ENCODE data around the gene GPR17. TPM values are rescaled to one million over a fixed set of nuclear protein-coding genes. Genes with fewer than 3 reads are reported as not detected.

The GPR17 gene
- total RNA-seq, 4 donors from 2014 or later: not detected

DNA sequence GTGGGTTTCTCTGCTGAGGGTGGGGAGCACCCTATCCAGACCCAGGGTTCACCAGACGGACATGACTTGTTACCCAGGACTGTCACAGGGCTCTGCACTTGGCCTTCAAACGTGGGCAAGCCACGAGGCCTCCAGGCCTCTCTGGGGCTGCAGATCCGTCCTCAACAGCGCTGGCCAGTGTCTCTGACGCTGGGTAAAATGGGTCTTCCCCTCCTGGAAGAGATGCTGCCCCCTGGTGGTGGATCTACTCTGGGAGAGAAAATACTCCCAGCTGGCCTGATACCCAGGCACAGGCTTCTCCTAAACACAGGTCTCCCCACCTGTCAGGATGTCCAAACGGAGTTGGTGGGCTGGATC, 3.7 kb downstream of the GPR17 start:
- intact Hi-C loops (cut with DNase I): no loop called here

DNA sequence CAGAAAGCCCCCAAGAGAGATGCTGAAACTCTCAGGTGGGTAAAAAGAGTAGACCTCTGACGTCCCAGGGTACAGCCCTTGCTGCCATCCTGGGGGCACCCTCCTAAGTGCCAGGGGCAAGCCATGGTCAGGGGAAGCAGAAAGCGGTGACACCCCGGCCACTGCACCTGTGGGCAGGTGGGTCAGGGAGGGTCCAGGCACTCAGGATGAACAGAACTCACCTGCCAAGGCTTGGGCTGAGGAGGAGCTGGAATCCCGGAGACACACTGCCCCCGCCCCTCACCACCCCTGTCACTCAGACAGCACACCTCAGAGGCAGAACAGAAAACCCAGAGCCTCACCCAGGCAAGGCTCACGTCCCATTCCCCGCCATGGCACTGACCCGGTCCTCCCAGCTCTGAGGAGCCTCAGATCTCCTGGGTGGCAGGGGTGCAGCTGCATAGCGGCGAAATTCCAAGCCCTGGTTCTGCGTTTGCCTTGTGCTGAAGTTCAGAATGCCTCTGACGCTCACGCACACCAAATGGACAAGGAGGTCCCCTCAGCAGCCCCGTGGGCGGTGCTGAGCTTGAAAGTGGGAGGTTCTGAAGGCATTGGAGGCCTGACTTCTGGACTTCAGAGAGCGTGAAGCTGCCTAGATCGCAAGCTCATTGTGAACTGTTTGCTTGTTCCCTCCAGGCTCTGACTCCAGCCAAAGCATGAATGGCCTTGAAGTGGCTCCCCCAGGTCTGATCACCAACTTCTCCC, 4.3 kb downstream of the GPR17 start:
- Histone ChIP-seq H3K36me3 (no peaks in the 10 kb centered on the region), H3K4me3 (replicated peaks in 1 of 3) (no peak overlapping the region), H3K27ac (peak overlapping the region in 1 of 3 donors; percentile 6), H3K9me3 (no peaks in the 10 kb centered on the region), H3K4me1 (peaks cover 10 to 48% of the 10 kb centered on the region in 2 donors), H3K27me3 (no peaks in the 10 kb centered on the region)
- intact Hi-C loops (cut with DNase I): no loop called here
- TF ChIP-seq POLR2A (IDR thresholded peaks at IDR 0.05): no peak
- TF ChIP-seq, protein P1, sequence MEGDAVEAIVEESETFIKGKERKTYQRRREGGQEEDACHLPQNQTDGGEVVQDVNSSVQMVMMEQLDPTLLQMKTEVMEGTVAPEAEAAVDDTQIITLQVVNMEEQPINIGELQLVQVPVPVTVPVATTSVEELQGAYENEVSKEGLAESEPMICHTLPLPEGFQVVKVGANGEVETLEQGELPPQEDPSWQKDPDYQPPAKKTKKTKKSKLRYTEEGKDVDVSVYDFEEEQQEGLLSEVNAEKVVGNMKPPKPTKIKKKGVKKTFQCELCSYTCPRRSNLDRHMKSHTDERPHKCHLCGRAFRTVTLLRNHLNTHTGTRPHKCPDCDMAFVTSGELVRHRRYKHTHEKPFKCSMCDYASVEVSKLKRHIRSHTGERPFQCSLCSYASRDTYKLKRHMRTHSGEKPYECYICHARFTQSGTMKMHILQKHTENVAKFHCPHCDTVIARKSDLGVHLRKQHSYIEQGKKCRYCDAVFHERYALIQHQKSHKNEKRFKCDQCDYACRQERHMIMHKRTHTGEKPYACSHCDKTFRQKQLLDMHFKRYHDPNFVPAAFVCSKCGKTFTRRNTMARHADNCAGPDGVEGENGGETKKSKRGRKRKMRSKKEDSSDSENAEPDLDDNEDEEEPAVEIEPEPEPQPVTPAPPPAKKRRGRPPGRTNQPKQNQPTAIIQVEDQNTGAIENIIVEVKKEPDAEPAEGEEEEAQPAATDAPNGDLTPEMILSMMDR (IDR thresholded peaks at IDR 0.05): peak in 2 of 6 experiments; percentile 5 to 22
- no peak for DNase-seq
- 72 to 83% methylated on average over 14 to 15 of the region's 17 CpGs for WGBS, 2 donors

More for the DNA sequence above, 3.7 kb downstream of the GPR17 start:
- peak; percentile 66 to 70 for DNase-seq
- Histone ChIP-seq H3K9me3 (no peaks in the 10 kb centered on the region), H3K36me3 (no peaks in the 10 kb centered on the region), H3K4me1 (peaks cover 10 to 48% of the 10 kb centered on the region in 2 donors), H3K4me3 (replicated peaks in 1 of 3) (no peak overlapping the region), H3K27me3 (no peaks in the 10 kb centered on the region), H3K27ac (no peak overlapping the region)
- WGBS, 2 donors: 6 to 40% methylated on average over 1 to 7 of the region's 7 CpGs
- TF ChIP-seq POLR2A (IDR thresholded peaks at IDR 0.05): no peak
- TF ChIP-seq, protein P1 (IDR thresholded peaks at IDR 0.05): peak; percentile 44 to 91 (median 63)

DNA sequence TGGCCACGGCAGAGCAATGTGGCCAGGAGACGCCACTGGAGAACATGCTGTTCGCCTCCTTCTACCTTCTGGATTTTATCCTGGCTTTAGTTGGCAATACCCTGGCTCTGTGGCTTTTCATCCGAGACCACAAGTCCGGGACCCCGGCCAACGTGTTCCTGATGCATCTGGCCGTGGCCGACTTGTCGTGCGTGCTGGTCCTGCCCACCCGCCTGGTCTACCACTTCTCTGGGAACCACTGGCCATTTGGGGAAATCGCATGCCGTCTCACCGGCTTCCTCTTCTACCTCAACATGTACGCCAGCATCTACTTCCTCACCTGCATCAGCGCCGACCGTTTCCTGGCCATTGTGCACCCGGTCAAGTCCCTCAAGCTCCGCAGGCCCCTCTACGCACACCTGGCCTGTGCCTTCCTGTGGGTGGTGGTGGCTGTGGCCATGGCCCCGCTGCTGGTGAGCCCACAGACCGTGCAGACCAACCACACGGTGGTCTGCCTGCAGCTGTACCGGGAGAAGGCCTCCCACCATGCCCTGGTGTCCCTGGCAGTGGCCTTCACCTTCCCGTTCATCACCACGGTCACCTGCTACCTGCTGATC, 4.9 kb downstream of the GPR17 start:
- intact Hi-C loops (cut with DNase I): no loop called here
- no peak overlapping the region for H3K27ac ChIP-seq
- TF ChIP-seq POLR2A (IDR thresholded peaks at IDR 0.05): no peak
- TF ChIP-seq, protein P1 (IDR thresholded peaks at IDR 0.05): no peak
- no peaks in the 10 kb centered on the region for H3K36me3 ChIP-seq
- peak in 1 of 2 donors; percentile 38 for DNase-seq
- 85 to 86% methylated on average over 22 to 25 of the region's 28 CpGs for WGBS, 2 donors
- peaks cover 10 to 48% of the 10 kb centered on the region in 2 donors for H3K4me1 ChIP-seq
- no peaks in the 10 kb centered on the region for H3K9me3 ChIP-seq
- no peak overlapping the region for H3K4me3 ChIP-seq (replicated peaks in 1 of 3)
- no peaks in the 10 kb centered on the region for H3K27me3 ChIP-seq

DNA sequence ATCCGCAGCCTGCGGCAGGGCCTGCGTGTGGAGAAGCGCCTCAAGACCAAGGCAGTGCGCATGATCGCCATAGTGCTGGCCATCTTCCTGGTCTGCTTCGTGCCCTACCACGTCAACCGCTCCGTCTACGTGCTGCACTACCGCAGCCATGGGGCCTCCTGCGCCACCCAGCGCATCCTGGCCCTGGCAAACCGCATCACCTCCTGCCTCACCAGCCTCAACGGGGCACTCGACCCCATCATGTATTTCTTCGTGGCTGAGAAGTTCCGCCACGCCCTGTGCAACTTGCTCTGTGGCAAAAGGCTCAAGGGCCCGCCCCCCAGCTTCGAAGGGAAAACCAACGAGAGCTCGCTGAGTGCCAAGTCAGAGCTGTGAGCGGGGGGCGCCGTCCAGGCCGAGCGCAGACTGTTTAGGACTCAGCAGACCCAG, 5.4 kb downstream of the GPR17 start:
- no peak for TF ChIP-seq POLR2A (IDR thresholded peaks at IDR 0.05)
- TF ChIP-seq, protein P1 (IDR thresholded peaks at IDR 0.05): no peak
- H3K27me3 ChIP-seq: no peaks in the 10 kb centered on the region
- DNase-seq: no peak
- intact Hi-C loops (cut with DNase I): no loop called here
- H3K4me1 ChIP-seq: peaks cover 10 to 47% of the 10 kb centered on the region in 2 donors
- no peaks in the 10 kb centered on the region for H3K9me3 ChIP-seq
- no peaks in the 10 kb centered on the region for H3K36me3 ChIP-seq
- no peak overlapping the region for H3K27ac ChIP-seq
- WGBS, 2 donors: 92 to 94% methylated on average over 25 to 27 of the region's 29 CpGs
- H3K4me3 ChIP-seq (replicated peaks in 1 of 3): no peak overlapping the region

DNA sequence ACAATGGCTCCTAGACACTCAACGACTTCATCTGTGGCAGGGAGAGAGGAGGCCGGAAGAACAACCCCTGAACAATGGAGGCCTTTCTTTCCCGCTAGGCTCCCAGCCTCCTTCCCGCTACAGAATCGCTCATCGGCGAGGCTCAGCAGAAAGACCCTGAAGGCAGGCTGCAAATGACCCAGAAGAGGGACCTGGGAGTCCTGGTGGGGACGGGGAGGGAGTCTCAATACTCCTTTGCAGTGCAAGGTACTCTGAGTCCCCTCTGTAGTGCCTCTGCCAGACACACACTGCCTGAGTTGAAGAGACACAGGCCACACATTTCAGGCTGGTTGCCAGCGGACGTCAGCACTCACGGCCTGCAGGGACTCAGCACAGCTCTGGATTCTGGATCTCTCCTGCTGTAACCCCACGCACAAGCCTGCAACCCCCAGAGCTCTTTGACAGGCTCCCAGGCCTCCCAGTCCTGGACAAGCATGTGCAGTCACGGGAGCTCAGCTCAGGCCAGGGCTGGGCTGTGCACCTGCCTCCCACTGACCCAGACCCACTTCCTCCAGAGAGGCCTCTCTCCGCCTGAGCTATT, 6.1 kb downstream of the GPR17 start:
- TF ChIP-seq, protein P1 (IDR thresholded peaks at IDR 0.05): no peak
- no peak for TF ChIP-seq POLR2A (IDR thresholded peaks at IDR 0.05)
- WGBS, 2 donors: 63 to 75% methylated on average over 11 to 14 of the region's 14 CpGs
- no peaks in the 10 kb centered on the region for H3K27me3 ChIP-seq
- peak; percentile 78 to 79 for DNase-seq
- H3K27ac ChIP-seq: peak overlapping the region in 2 of 3 donors; percentile 24 to 32
- H3K36me3 ChIP-seq: no peaks in the 10 kb centered on the region
- H3K4me3 ChIP-seq (replicated peaks in 1 of 3): no peak overlapping the region
- H3K9me3 ChIP-seq: no peaks in the 10 kb centered on the region
- intact Hi-C loops (cut with DNase I): no loop called here
- peaks cover 10 to 45% of the 10 kb centered on the region in 2 donors for H3K4me1 ChIP-seq

Data from thyroid gland (tissue), 4 donors.